GM12875 (cell line): ENCODE results near the gene PTPA.
"Not testable (repeated sequence)": the region's sequence is repeated elsewhere in the genome, so short reads cannot be mapped to it uniquely, and the experiment has no call there.

Experiments used
- H3K4me3 ChIP-seq: one replicate; pipeline ENCODE4 v1.5.1; 2011; ENCODE audit warnings: low read depth, low read length, control low read depth
- CTCF ChIP-seq: IDR thresholded peaks from 2 replicates; pipeline ENCODE4 v1.5.1; 2011; ENCODE audit warnings: low read depth, mild to moderate bottlenecking, control low read depth, inconsistent platforms, low read length, moderate library complexity, borderline replicate concordance; ENCODE audit not compliant: insufficient read depth

PTPA gene

GRCh38 chr9:129121483-129121882, 10.3 kb downstream of the PTPA start:
- H3K4me3 ChIP-seq, result no peak overlapping the region
- no peak for TF ChIP-seq CTCF

- TF ChIP-seq CTCF, result no peak
- no peak overlapping the region for H3K4me3 ChIP-seq
Observed at GRCh38 chr9:129122133-129122532, 10.9 kb downstream of the PTPA start.

GRCh38 chr9:129122976-129123375, 11.8 kb downstream of the PTPA start:
- H3K4me3 ChIP-seq, result not testable (repeated sequence)

GRCh38 chr9:129124506-129125069, 13.4 kb downstream of the PTPA start:
- no peak for TF ChIP-seq CTCF
- no peak overlapping the region for H3K4me3 ChIP-seq

GRCh38 chr9:129125478-129125877, 14.3 kb downstream of the PTPA start:
- TF ChIP-seq CTCF, result no peak

GRCh38 chr9:129126749-129127618, 15.8 kb downstream of the PTPA start:
- no peak overlapping the region for H3K4me3 ChIP-seq
- no peak for TF ChIP-seq CTCF

More at GRCh38 chr9:129125478-129125877, 14.3 kb downstream of the PTPA start:
- no peak overlapping the region for H3K4me3 ChIP-seq

GRCh38 chr9:129128689-129129088, 17.5 kb downstream of the PTPA start:
- no peak overlapping the region for H3K4me3 ChIP-seq
- no peak for TF ChIP-seq CTCF

GRCh38 chr9:129130271-129130670, 19.1 kb downstream of the PTPA start:
- H3K4me3 ChIP-seq, result not testable (repeated sequence)
